ENCODE data around the gene PPP1CB.
A peak's percentile ranks its signal among the peaks of the same experiment; 100 is the strongest.

The PPP1CB gene

DNA sequence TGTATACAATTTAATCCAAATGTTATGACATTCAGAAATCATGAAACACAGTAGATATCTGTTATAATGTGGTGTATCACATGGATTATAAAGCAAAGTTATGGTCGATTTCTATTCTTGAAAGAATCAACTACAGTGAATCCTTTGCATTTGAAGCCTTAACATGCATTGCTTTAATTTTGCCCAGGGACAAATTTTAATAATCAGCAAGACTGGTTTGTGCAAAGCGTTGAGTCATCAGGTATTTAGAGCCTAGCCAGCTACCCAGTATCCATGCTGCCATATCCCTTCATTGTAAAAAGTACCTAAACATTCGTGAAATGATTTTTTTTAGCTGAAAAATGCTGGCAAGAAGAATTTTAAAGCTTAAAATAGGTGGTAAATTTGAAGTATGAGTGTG, 50.1 kb downstream of the PPP1CB start:
- Histone ChIP-seq H4K20me1 (ENCODE audit: insufficient read depth, low read length) (peaks cover 15% of the 10 kb centered on the region; the same call in 1 of the 2 replicates), H3K36me3 (replicated peaks; ENCODE audit: insufficient read depth, low read length) (peaks cover 9% of the 10 kb centered on the region), H3K4me1 (ENCODE audit: low read length) (no peaks in the 10 kb centered on the region), H3K9me2 (replicated peaks; ENCODE audit: insufficient read depth, low read length) (no peaks in the 10 kb centered on the region), H3K4me3 (ENCODE audit: low read length) (no peak overlapping the region), H3K79me2 (ENCODE audit: low read length) (peaks cover 17% of the 10 kb centered on the region), H3K27me3 (replicated peaks; ENCODE audit: insufficient read depth, low read length) (no peaks in the 10 kb centered on the region), H3K4me2 (ENCODE audit: low read depth, low read length) (no peak overlapping the region), H3K9ac (ENCODE audit: low read length) (no peak overlapping the region), H3K27ac (ENCODE audit: low read length) (no peak overlapping the region), H3F3A (ENCODE audit: insufficient read depth, low read length) (no peaks in the 10 kb centered on the region), H3K9me3 (replicated peaks; ENCODE audit: insufficient read depth, low read length) (no peaks in the 10 kb centered on the region), H2AFZ (ENCODE audit: low read length) (no peak overlapping the region)
- no peak for TF ChIP-seq EZH2phosphoT487 (IDR thresholded peaks at IDR 0.05; ENCODE audit: low read length)
- no peak for TF ChIP-seq EZH2 (optimal IDR thresholded peaks at IDR 0.05; ENCODE audit: low read depth, low read length)
- TF ChIP-seq, protein P1, sequence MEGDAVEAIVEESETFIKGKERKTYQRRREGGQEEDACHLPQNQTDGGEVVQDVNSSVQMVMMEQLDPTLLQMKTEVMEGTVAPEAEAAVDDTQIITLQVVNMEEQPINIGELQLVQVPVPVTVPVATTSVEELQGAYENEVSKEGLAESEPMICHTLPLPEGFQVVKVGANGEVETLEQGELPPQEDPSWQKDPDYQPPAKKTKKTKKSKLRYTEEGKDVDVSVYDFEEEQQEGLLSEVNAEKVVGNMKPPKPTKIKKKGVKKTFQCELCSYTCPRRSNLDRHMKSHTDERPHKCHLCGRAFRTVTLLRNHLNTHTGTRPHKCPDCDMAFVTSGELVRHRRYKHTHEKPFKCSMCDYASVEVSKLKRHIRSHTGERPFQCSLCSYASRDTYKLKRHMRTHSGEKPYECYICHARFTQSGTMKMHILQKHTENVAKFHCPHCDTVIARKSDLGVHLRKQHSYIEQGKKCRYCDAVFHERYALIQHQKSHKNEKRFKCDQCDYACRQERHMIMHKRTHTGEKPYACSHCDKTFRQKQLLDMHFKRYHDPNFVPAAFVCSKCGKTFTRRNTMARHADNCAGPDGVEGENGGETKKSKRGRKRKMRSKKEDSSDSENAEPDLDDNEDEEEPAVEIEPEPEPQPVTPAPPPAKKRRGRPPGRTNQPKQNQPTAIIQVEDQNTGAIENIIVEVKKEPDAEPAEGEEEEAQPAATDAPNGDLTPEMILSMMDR (IDR thresholded peaks at IDR 0.05; ENCODE audit: low read length): no peak
- no peak for DNase-seq

DNA sequence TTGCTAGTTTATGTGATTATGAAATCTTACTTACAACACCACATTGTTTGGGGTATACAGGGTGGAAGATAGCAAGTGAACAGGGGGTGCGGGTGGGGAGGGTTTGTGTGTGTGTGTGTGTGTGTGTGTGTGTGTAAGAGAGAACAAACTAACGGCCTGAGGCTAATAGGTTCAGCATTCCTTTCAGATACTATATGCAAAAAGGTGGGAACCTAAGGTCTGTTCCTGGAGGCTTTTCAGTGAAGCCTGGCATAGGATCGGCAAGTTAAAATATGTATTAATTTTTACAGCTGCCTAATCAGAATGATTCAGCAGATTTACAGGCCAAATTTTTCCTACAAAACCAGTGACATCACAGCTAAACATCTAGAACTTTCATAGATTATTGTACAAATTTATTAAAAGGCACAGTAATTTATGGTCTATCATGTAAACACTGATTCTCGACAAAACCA, 51.4 kb downstream of the PPP1CB start:
- H2AFZ ChIP-seq (ENCODE audit: low read length): no peak overlapping the region
- peaks cover 5% of the 10 kb centered on the region; the same call in 1 of the 2 replicates for H3K79me2 ChIP-seq (ENCODE audit: low read length)
- DNase-seq: no peak
- H3K36me3 ChIP-seq (replicated peaks; ENCODE audit: insufficient read depth, low read length): peaks cover 9% of the 10 kb centered on the region
- H3K4me2 ChIP-seq (ENCODE audit: low read depth, low read length): no peak overlapping the region
- no peaks in the 10 kb centered on the region for H3K27me3 ChIP-seq (replicated peaks; ENCODE audit: insufficient read depth, low read length)
- TF ChIP-seq, protein P1 (IDR thresholded peaks at IDR 0.05; ENCODE audit: low read length): no peak
- TF ChIP-seq EZH2phosphoT487 (IDR thresholded peaks at IDR 0.05; ENCODE audit: low read length) (no peak), EZH2 (optimal IDR thresholded peaks at IDR 0.05; ENCODE audit: low read depth, low read length) (no peak)
- no peaks in the 10 kb centered on the region for H3K4me1 ChIP-seq (ENCODE audit: low read length)
- H3K9me2 ChIP-seq (replicated peaks; ENCODE audit: insufficient read depth, low read length): no peaks in the 10 kb centered on the region
- no peak overlapping the region for H3K4me3 ChIP-seq (ENCODE audit: low read length)
- H3K27ac ChIP-seq (ENCODE audit: low read length): no peak overlapping the region
- no peak overlapping the region for H3K9ac ChIP-seq (ENCODE audit: low read length)
- 0 out of 2 replicates have a peak, but pooled peaks cover 2% of the 10 kb centered on the region for H4K20me1 ChIP-seq (ENCODE audit: insufficient read depth, low read length)
- H3K9me3 ChIP-seq (replicated peaks; ENCODE audit: insufficient read depth, low read length): no peaks in the 10 kb centered on the region
- no peaks in the 10 kb centered on the region for H3F3A ChIP-seq (ENCODE audit: insufficient read depth, low read length)

GRCh38 chr2:28809927-28810326, 58.3 kb downstream of the PPP1CB start:
- Histone ChIP-seq H3K4me1 (ENCODE audit: low read length) (no peaks in the 10 kb centered on the region), H3K4me2 (ENCODE audit: low read depth, low read length) (peak overlapping the region; percentile 52; the same call in 1 of the 2 replicates), H3K9ac (ENCODE audit: low read length) (no peak overlapping the region), H4K20me1 (ENCODE audit: insufficient read depth, low read length) (no peaks in the 10 kb centered on the region), H3K27ac (ENCODE audit: low read length) (no peak overlapping the region), H2AFZ (ENCODE audit: low read length) (no peak overlapping the region), H3K9me3 (replicated peaks; ENCODE audit: insufficient read depth, low read length) (no peaks in the 10 kb centered on the region), H3F3A (ENCODE audit: insufficient read depth, low read length) (no peaks in the 10 kb centered on the region), H3K27me3 (replicated peaks; ENCODE audit: insufficient read depth, low read length) (no peaks in the 10 kb centered on the region), H3K79me2 (ENCODE audit: low read length) (no peaks in the 10 kb centered on the region), H3K4me3 (ENCODE audit: low read length) (0 out of 2 replicates have a peak overlapping the region, but pooled peaks have one; percentile 17), H3K36me3 (replicated peaks; ENCODE audit: insufficient read depth, low read length) (no peaks in the 10 kb centered on the region), H3K9me2 (replicated peaks; ENCODE audit: insufficient read depth, low read length) (no peaks in the 10 kb centered on the region)
- DNase-seq: no peak
- TF ChIP-seq, protein P1 (IDR thresholded peaks at IDR 0.05; ENCODE audit: low read length): no peak
- no peak for TF ChIP-seq EZH2 (optimal IDR thresholded peaks at IDR 0.05; ENCODE audit: low read depth, low read length)
- no peak for TF ChIP-seq EZH2phosphoT487 (IDR thresholded peaks at IDR 0.05; ENCODE audit: low read length)
